Panc1 (cell line): ENCODE results near the gene COL27A1. TPM values are rescaled to one million over a fixed set of nuclear protein-coding genes. Genes with fewer than 3 reads are reported as not detected.

Source experiments
- ATAC-seq: fragments of 200-7000 bp; cut with Tn5 transposase; 2 replicates; pipeline ENCODE4 v1.9.1; 2020; ENCODE audit warnings: mild to moderate bottlenecking, moderate library complexity
- BruUV-seq: library from RNA; stranded (reverse); fragments of 400-500 nt; replicated peaks from 2 replicates; lab custom pipeline; 2021; lab: Mats Ljungman, UMichigan
- CTCF ChIA-PET: fragments of 300-600 bp; sonication (Branson Sonifier 250); formaldehyde crosslinking; loops from one replicate; lab custom pipeline; 2022; ENCODE audit warnings: antibody characterized with exemption; lab: Charles Lee
- POLR2A ChIA-PET: fragments of 300-600 bp; sonication (Branson Sonifier 250); formaldehyde crosslinking; loops from one replicate; lab custom pipeline; 2022; ENCODE audit warnings: antibody characterized with exemption; lab: Charles Lee
- DNase-seq: peaks from one replicate; pipeline ENCODE4 v3.0.0-alpha.2; 2010; ENCODE audit warnings: low read depth, low spot score
- H3K27ac ChIP-seq: 2 replicates; pipeline ENCODE4 v1.5.1; 2011; ENCODE audit warnings: mild to moderate bottlenecking, low read length, inconsistent platforms
- H3K27me3 ChIP-seq: fragments of 200-500 bp; sonication (Bioruptor generic); 2 replicates; pipeline ENCODE4 v1.6.0; 2014; ENCODE audit warnings: low read length, inconsistent platforms; ENCODE audit not compliant: control insufficient read depth, insufficient read depth
- H3K36me3 ChIP-seq: fragments of 200-500 bp; sonication (Bioruptor generic); 2 replicates; pipeline ENCODE4 v1.5.1; 2014; ENCODE audit warnings: inconsistent platforms, mild to moderate bottlenecking, low read length, moderate library complexity; ENCODE audit not compliant: control insufficient read depth, insufficient read depth
- H3K4me1 ChIP-seq: 2 replicates; pipeline ENCODE4 v1.5.1; 2011; ENCODE audit warnings: inconsistent platforms, mild to moderate bottlenecking, low read length, moderate library complexity; ENCODE audit not compliant: control insufficient read depth, insufficient read depth
- H3K4me3 ChIP-seq, 2 experiments: 2 replicates each; pipeline ENCODE4 v1.5.1; 2011 to 2012; ENCODE audit warnings: low read depth in 2 of 2, low read length in 2 of 2, mild to moderate bottlenecking in 2 of 2, inconsistent platforms in 1 of 2, moderate library complexity in 1 of 2
- H3K9me3 ChIP-seq: fragments of 200-500 bp; sonication (Bioruptor generic); 2 replicates; pipeline ENCODE4 v1.5.1; 2014; ENCODE audit warnings: low read depth, mild to moderate bottlenecking, inconsistent platforms, low read length, moderate library complexity; ENCODE audit not compliant: control insufficient read depth, insufficient read depth
- CTCF ChIP-seq: fragments of 450-650 bp; IDR thresholded peaks from 2 replicates; pipeline ENCODE4 v1.5.1; 2017; ENCODE audit warnings: mild to moderate bottlenecking
- POLR2AphosphoS5 ChIP-seq: IDR thresholded peaks from 2 replicates; pipeline ENCODE4 v1.6.1; 2012; ENCODE audit warnings: mild to moderate bottlenecking, low read depth, low read length, moderate library complexity
- REST ChIP-seq, 2 experiments: IDR thresholded peaks; 2 replicates each; pipeline ENCODE4 v1.6.1; 2011 to 2012; ENCODE audit warnings: low read depth in 2 of 2, control low read depth in 1 of 2, low read length in 1 of 2, mild to moderate bottlenecking in 1 of 2, moderate library complexity in 1 of 2; ENCODE audit not compliant: insufficient read depth in 1 of 2
- SIN3A ChIP-seq: IDR thresholded peaks from 2 replicates; pipeline ENCODE4 v1.6.1; 2012; ENCODE audit warnings: low read depth, mild to moderate bottlenecking, low read length, moderate library complexity, borderline replicate concordance; ENCODE audit not compliant: insufficient read depth
- TCF7L2 ChIP-seq: IDR thresholded peaks from 2 replicates; pipeline ENCODE4 v1.6.1; 2011; ENCODE audit warnings: mild to moderate bottlenecking, low read depth, low read length, inconsistent platforms
- in situ Hi-C: cut with HindIII; loops from 2 replicates; pipeline ENCODE4 v1.10.0; 2016; ENCODE audit warnings: low sequenced_read_pairs, low pct_unique_long_range_greater_than_20kb
- intact Hi-C: fragments of 100-400 bp; cut with micrococcal nuclease; formaldehyde crosslinking; loops from one replicate; pipeline ENCODE4 v1.10.0; 2022; ENCODE audit not compliant: unreplicated experiment
- total RNA-seq: library from RNA; stranded (reverse); gene quantifications from one replicate; pipeline ENCODE4 v1.2.1, GENCODE V29; 2021; ENCODE audit not compliant: unreplicated experiment

Gene COL27A1
- total RNA-seq, 1 experiment from 2014 or later, result 5.1 TPM

- Histone ChIP-seq H3K27ac (no peak overlapping the region), H3K4me1 (peaks cover 4% of the 10 kb centered on the region), H3K9me3 (no peaks in the 10 kb centered on the region), H3K27me3 (peaks cover 2% of the 10 kb centered on the region; the same call in 1 of the 2 replicates), H3K4me3 (no peak overlapping the region), H3K36me3 (no peaks in the 10 kb centered on the region)
- TF ChIP-seq POLR2AphosphoS5, result no peak
- no peak for TF ChIP-seq REST (IDR thresholded peaks at IDR 0.05; ENCODE audit: insufficient read depth in 1 of 2, low read depth in 2 of 2, low read length in 1 of 2)
- no peak for TF ChIP-seq SIN3A
- no peak for TF ChIP-seq CTCF
- no peak for TF ChIP-seq TCF7L2
- intact Hi-C loops, result no loop called here
- in situ Hi-C loops, result no loop called here
- ATAC-seq (no peak), DNase-seq (no peak)
- ChIA-PET POLR2A (no interaction called here), CTCF (interaction anchor here (1.1 kb wide), 1 partner anchor 104 kb away, joined by 3 read pairs; no protein-coding TSS in a partner anchor)
- BruUV-seq, result no TSS peak
Measured at GRCh38 chr9:114157516-114158176, 2.3 kb downstream of the COL27A1 start.

DNA sequence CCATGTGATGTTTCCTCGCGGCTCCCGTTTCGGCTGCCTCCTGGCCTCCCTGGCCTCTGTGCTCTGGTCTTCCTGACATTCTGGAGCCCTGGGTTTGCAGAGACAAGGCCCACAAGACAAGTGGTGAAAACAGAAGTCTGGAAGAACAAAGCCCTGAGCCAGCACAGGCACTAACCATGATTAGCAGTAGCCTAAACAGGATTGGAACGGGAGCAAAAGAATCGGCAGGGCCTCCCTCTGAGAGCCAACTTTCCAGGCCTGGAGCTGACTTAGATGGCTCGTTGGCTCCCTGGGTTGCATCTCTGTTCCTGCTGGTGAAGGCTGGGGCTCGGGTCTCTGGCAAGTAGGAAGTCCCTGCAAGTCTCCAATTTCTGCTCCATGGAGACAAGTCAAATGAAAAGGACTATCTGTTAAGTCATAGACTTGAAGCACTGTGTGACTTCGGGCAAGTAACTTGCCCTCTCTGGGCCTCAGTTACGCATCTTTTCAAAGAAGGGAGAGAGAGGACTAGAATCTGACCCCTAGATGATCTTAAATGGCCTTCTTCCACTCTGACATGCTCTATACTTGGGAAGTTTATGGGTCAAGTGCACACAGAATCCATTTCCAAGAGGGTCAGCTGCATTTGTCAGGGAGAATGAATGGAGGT lies 3.3 kb downstream of the COL27A1 start:
- POLR2A ChIA-PET, result no interaction called here
- CTCF ChIA-PET, result interaction anchor here (0.6 kb wide), 1 partner anchor 89 kb away, joined by 3 read pairs; no protein-coding TSS in a partner anchor
- intact Hi-C loops, result no loop called here

GRCh38 chr9:114159691-114160090 lies 4.4 kb downstream of the COL27A1 start:
- no TSS peak for BruUV-seq
- CTCF ChIA-PET, result no interaction called here

More for the DNA sequence above, 3.3 kb downstream of the COL27A1 start:
- DNase-seq, result no peak
- no peak for TF ChIP-seq POLR2AphosphoS5
- no peak for ATAC-seq
- Histone ChIP-seq H3K9me3 (no peaks in the 10 kb centered on the region), H3K27ac (no peak overlapping the region), H3K36me3 (no peaks in the 10 kb centered on the region), H3K4me3 (no peak overlapping the region), H3K27me3 (peaks cover 2% of the 10 kb centered on the region; the same call in 1 of the 2 replicates), H3K4me1 (peaks cover 8% of the 10 kb centered on the region)
- in situ Hi-C loops, result no loop called here
- no TSS peak for BruUV-seq

More at GRCh38 chr9:114159691-114160090, 4.4 kb downstream of the COL27A1 start:
- no peak overlapping the region for H3K27ac ChIP-seq
- TF ChIP-seq TCF7L2 (no peak), REST (IDR thresholded peaks at IDR 0.05; ENCODE audit: insufficient read depth in 1 of 2, low read depth in 2 of 2, low read length in 1 of 2) (no peak), POLR2AphosphoS5 (no peak), SIN3A (no peak), CTCF (no peak)
- in situ Hi-C loops (no loop called here), intact Hi-C loops (no loop called here)
- no peak overlapping the region for H3K4me3 ChIP-seq
- peaks cover 7% of the 10 kb centered on the region for H3K4me1 ChIP-seq
- ATAC-seq (no peak), DNase-seq (no peak)
- H3K27me3 ChIP-seq, result no peaks in the 10 kb centered on the region; the same call in 1 of the 2 replicates
- H3K36me3 ChIP-seq, result no peaks in the 10 kb centered on the region
- POLR2A ChIA-PET, result no interaction called here
- no peaks in the 10 kb centered on the region for H3K9me3 ChIP-seq
